ENCODE results near the gene DLX3. TPM values are rescaled to one million over a fixed set of nuclear protein-coding genes. Genes with fewer than 3 reads are reported as not detected.

DLX3 gene
- total RNA-seq, 1 donor from 2014 or later, result not detected

GRCh38 chr17:50024808-50025207, 29.8 kb upstream of the DLX3 start:
- intact Hi-C loops (cut with micrococcal nuclease), result no loop called here

- intact Hi-C loops (cut with micrococcal nuclease), result no loop called here
Measured at GRCh38 chr17:50023520-50023919, 28.5 kb upstream of the DLX3 start.

GRCh38 chr17:50022463-50023130, 27.6 kb upstream of the DLX3 start:
- intact Hi-C loops (cut with micrococcal nuclease), result no loop called here

- intact Hi-C loops (cut with micrococcal nuclease), result no loop called here
Measured at GRCh38 chr17:50021681-50022370, 26.8 kb upstream of the DLX3 start.

- intact Hi-C loops (cut with micrococcal nuclease), result no loop called here
Measured at GRCh38 chr17:50020841-50021599, 26.0 kb upstream of the DLX3 start.

- intact Hi-C loops (cut with micrococcal nuclease), result no loop called here
Measured at GRCh38 chr17:50018909-50019308, 23.9 kb upstream of the DLX3 start.

- intact Hi-C loops (cut with micrococcal nuclease), result no loop called here
Measured at GRCh38 chr17:50015146-50015545, 20.1 kb upstream of the DLX3 start.

GRCh38 chr17:50014471-50015088, 19.6 kb upstream of the DLX3 start:
- intact Hi-C loops (cut with micrococcal nuclease), result no loop called here

- intact Hi-C loops (cut with micrococcal nuclease), result no loop called here
Measured at GRCh38 chr17:50013079-50013478, 18.1 kb upstream of the DLX3 start.

GRCh38 chr17:50009282-50009681, 14.3 kb upstream of the DLX3 start:
- intact Hi-C loops (cut with micrococcal nuclease), result no loop called here

- intact Hi-C loops (cut with micrococcal nuclease), result no loop called here
Measured at GRCh38 chr17:50003911-50004310, 8.9 kb upstream of the DLX3 start.

- intact Hi-C loops (cut with micrococcal nuclease), result loop anchor here (1.0 to 10.0 kb wide), 9 partner anchors 47 to 594 kb away; partner anchors contain the start of gene NGFR
Measured at GRCh38 chr17:49998836-49999511, 4.0 kb upstream of the DLX3 start.

GRCh38 chr17:49997773-49998703, 3.0 kb upstream of the DLX3 start:
- intact Hi-C loops (cut with micrococcal nuclease), result loop anchor here (1.0 to 10.0 kb wide), 9 partner anchors 46 to 593 kb away; partner anchors contain the start of gene NGFR

GRCh38 chr17:49997301-49997650, 2.3 kb upstream of the DLX3 start:
- intact Hi-C loops (cut with micrococcal nuclease), result loop anchor here (5.0 to 10.0 kb wide), 3 partner anchors 300 to 592 kb away; partner anchors contain the start of gene NGFR

- intact Hi-C loops (cut with micrococcal nuclease), result loop anchor here (5.0 to 10.0 kb wide), 3 partner anchors 299 to 592 kb away; partner anchors contain the start of gene NGFR
Measured at GRCh38 chr17:49996495-49997300, 1.7 kb upstream of the DLX3 start.

- intact Hi-C loops (cut with micrococcal nuclease), result loop anchor here (5.0 to 10.0 kb wide), 3 partner anchors 299 to 591 kb away; partner anchors contain the start of gene NGFR
Measured at GRCh38 chr17:49996121-49996494, 1.1 kb upstream of the DLX3 start.

- intact Hi-C loops (cut with micrococcal nuclease), result loop anchor here (1.0 to 10.0 kb wide), 4 partner anchors 26 to 590 kb away; partner anchors contain the start of gene NGFR
Measured at GRCh38 chr17:49994085-49995054, 654 bp downstream of the DLX3 start.
